GM21390 (cell line): ENCODE measurements around the gene FGF18.

Source experiments
- ATAC-seq: cut with Tn5 transposase; IDR thresholded peaks from one replicate; pipeline ENCODE4 v1.9.1; 2021; ENCODE audit not compliant: unreplicated experiment

Gene FGF18

GRCh38 chr5:171421331-171422262 lies 2.1 kb downstream of the FGF18 start:
- no peak for ATAC-seq

GRCh38 chr5:171422495-171422894 lies 3.0 kb downstream of the FGF18 start:
- no peak for ATAC-seq

GRCh38 chr5:171422902-171423663 lies 3.6 kb downstream of the FGF18 start:
- no peak for ATAC-seq

- no peak for ATAC-seq
Observed at GRCh38 chr5:171424726-171425125, 5.3 kb downstream of the FGF18 start.

GRCh38 chr5:171425596-171426244 lies 6.3 kb downstream of the FGF18 start:
- no peak for ATAC-seq

- ATAC-seq: no peak
Observed at GRCh38 chr5:171426266-171426665, 6.8 kb downstream of the FGF18 start.

GRCh38 chr5:171426680-171427079 lies 7.2 kb downstream of the FGF18 start:
- ATAC-seq: no peak

GRCh38 chr5:171427318-171428167 lies 8.1 kb downstream of the FGF18 start:
- no peak for ATAC-seq

GRCh38 chr5:171428168-171428696 lies 8.8 kb downstream of the FGF18 start:
- no peak for ATAC-seq

- ATAC-seq: no peak
Observed at GRCh38 chr5:171428809-171429542, 9.5 kb downstream of the FGF18 start.

GRCh38 chr5:171429543-171429910 lies 10.1 kb downstream of the FGF18 start:
- no peak for ATAC-seq

GRCh38 chr5:171431251-171431777 lies 11.9 kb downstream of the FGF18 start:
- no peak for ATAC-seq

GRCh38 chr5:171432076-171432475 lies 12.6 kb downstream of the FGF18 start:
- ATAC-seq: no peak

- ATAC-seq: no peak
Observed at GRCh38 chr5:171432583-171433351, 13.3 kb downstream of the FGF18 start.

GRCh38 chr5:171433352-171433698 lies 13.9 kb downstream of the FGF18 start:
- ATAC-seq: no peak

- ATAC-seq: no peak
Observed at GRCh38 chr5:171433982-171434676, 14.7 kb downstream of the FGF18 start.

- ATAC-seq: no peak
Observed at GRCh38 chr5:171434874-171435273, 15.4 kb downstream of the FGF18 start.

- ATAC-seq: no peak
Observed at GRCh38 chr5:171435908-171436307, 16.5 kb downstream of the FGF18 start.
